H9 (cell line): ENCODE data around the gene CAMTA1. TPM values are rescaled to one million over a fixed set of nuclear protein-coding genes. Genes with fewer than 3 reads are reported as not detected.

ENCODE experiments used
- DNase-seq: peaks from one replicate; pipeline ENCODE4 v3.0.0-alpha.2; 2017
- H2AFZ ChIP-seq: one replicate; pipeline ENCODE4 v1.6.1; 2013; ENCODE audit warnings: mild to moderate bottlenecking, low read length, control low read depth, moderate library complexity
- H2AK5ac ChIP-seq: 2 replicates; pipeline ENCODE4 v1.6.1; 2013; ENCODE audit warnings: low read length, control low read depth, mixed read lengths; ENCODE audit not compliant: insufficient read length
- H2BK120ac ChIP-seq: one replicate; pipeline ENCODE4 v1.6.1; 2013; ENCODE audit warnings: low read depth, mild to moderate bottlenecking, low read length, control low read depth, inconsistent platforms; ENCODE audit not compliant: poor library complexity, severe bottlenecking
- H2BK12ac ChIP-seq: 2 replicates; pipeline ENCODE4 v1.6.1; 2013; ENCODE audit warnings: low read length, control low read depth, mixed read lengths, low read depth; ENCODE audit not compliant: insufficient read length
- H2BK15ac ChIP-seq: 2 replicates; pipeline ENCODE4 v1.6.1; 2013; ENCODE audit warnings: low read depth, low read length, control low read depth
- H2BK20ac ChIP-seq: one replicate; pipeline ENCODE4 v1.6.1; 2013; ENCODE audit warnings: low read depth, mild to moderate bottlenecking, low read length, control low read depth, inconsistent platforms; ENCODE audit not compliant: poor library complexity, severe bottlenecking
- H2BK5ac ChIP-seq: 2 replicates; pipeline ENCODE4 v1.6.1; 2013; ENCODE audit warnings: low read length, control low read depth, mixed read lengths; ENCODE audit not compliant: insufficient read length
- H3K14ac ChIP-seq: 2 replicates; pipeline ENCODE4 v1.6.1; 2013; ENCODE audit warnings: low read length, control low read depth; ENCODE audit not compliant: insufficient read depth
- H3K18ac ChIP-seq: 2 replicates; pipeline ENCODE4 v1.6.1; 2013; ENCODE audit warnings: low read depth, mild to moderate bottlenecking, mixed read lengths, low read length, control low read depth; ENCODE audit not compliant: insufficient read length
- H3K23ac ChIP-seq: 2 replicates; pipeline ENCODE4 v1.6.1; 2013; ENCODE audit warnings: low read length, control low read depth, mixed read lengths, low read depth; ENCODE audit not compliant: insufficient read length
- H3K23me2 ChIP-seq: 2 replicates; pipeline ENCODE4 v1.6.1; 2013; ENCODE audit warnings: low read depth, mild to moderate bottlenecking, mixed read lengths, low read length, control low read depth; ENCODE audit not compliant: insufficient read length, poor library complexity, severe bottlenecking
- H3K27ac ChIP-seq: 2 replicates; pipeline ENCODE4 v1.5.1; 2013; ENCODE audit warnings: low read length, control low read depth, mixed read lengths, low read depth; ENCODE audit not compliant: insufficient read length
- H3K27me3 ChIP-seq: 2 replicates; pipeline ENCODE4 v1.6.1; 2013; ENCODE audit warnings: low read length, control low read depth, inconsistent platforms; ENCODE audit not compliant: insufficient read depth
- H3K4ac ChIP-seq: 2 replicates; pipeline ENCODE4 v1.6.1; 2013; ENCODE audit warnings: low read depth, mild to moderate bottlenecking, control low read depth, inconsistent platforms, low read length, moderate library complexity
- H3K4me1 ChIP-seq: 2 replicates; pipeline ENCODE4 v1.6.1; 2013; ENCODE audit warnings: low read length, control low read depth, inconsistent platforms; ENCODE audit not compliant: insufficient read depth
- H3K4me2 ChIP-seq: 2 replicates; pipeline ENCODE4 v1.6.1; 2013; ENCODE audit warnings: low read length, control low read depth, mixed read lengths; ENCODE audit not compliant: insufficient read length, insufficient read depth
- H3K56ac ChIP-seq: 2 replicates; pipeline ENCODE4 v1.6.1; 2013; ENCODE audit warnings: low read depth, mild to moderate bottlenecking, mixed read lengths, low read length, control low read depth; ENCODE audit not compliant: insufficient read length
- H3K79me1 ChIP-seq: 2 replicates; pipeline ENCODE4 v1.6.1; 2013; ENCODE audit warnings: low read depth, mild to moderate bottlenecking, moderate library complexity, low read length, control low read depth, inconsistent platforms; ENCODE audit not compliant: insufficient read depth, poor library complexity, severe bottlenecking
- H3K79me2 ChIP-seq: 2 replicates; pipeline ENCODE4 v1.6.1; 2013; ENCODE audit warnings: low read length, control low read depth, inconsistent platforms; ENCODE audit not compliant: insufficient read depth
- H3K9ac ChIP-seq: 2 replicates; pipeline ENCODE4 v1.6.1; 2013; ENCODE audit warnings: low read length, control low read depth, mixed read lengths; ENCODE audit not compliant: insufficient read length; ENCODE audit errors: extremely low read depth
- H3K9me3 ChIP-seq: one replicate; pipeline ENCODE4 v1.6.1; 2013; ENCODE audit warnings: low read depth, low read length, inconsistent platforms; ENCODE audit not compliant: control insufficient read depth
- H3T11ph ChIP-seq: one replicate; pipeline ENCODE4 v1.6.1; 2013; ENCODE audit warnings: mild to moderate bottlenecking, low read length, control low read depth, inconsistent platforms
- H4K20me1 ChIP-seq: one replicate; pipeline ENCODE4 v1.6.1; 2013; ENCODE audit not compliant: control insufficient read depth, insufficient read length, insufficient read depth
- H4K5ac ChIP-seq: 2 replicates; pipeline ENCODE4 v1.6.1; 2013; ENCODE audit warnings: low read depth, mild to moderate bottlenecking, mixed read lengths, low read length, control low read depth; ENCODE audit not compliant: insufficient read length
- H4K8ac ChIP-seq: replicated peaks from 2 replicates; pipeline ENCODE4 v1.6.1; 2013; ENCODE audit warnings: low read length, control low read depth, mixed read lengths, low read depth; ENCODE audit not compliant: insufficient read length
- H4K91ac ChIP-seq: 2 replicates; pipeline ENCODE4 v1.6.1; 2013; ENCODE audit warnings: low read depth, mild to moderate bottlenecking, moderate library complexity, mixed read lengths, low read length, control low read depth; ENCODE audit not compliant: insufficient read length
- H3K27ac Mint-ChIP-seq, 3 experiments: 2 replicates in 2 of 3; 3 replicates in 1 of 3; pipeline ENCODE4 v1.8.0; 2020 to 2021; ENCODE audit warnings: mixed read lengths in 3 of 3, mild to moderate bottlenecking in 1 of 3, moderate library complexity in 1 of 3
- H3K27me3 Mint-ChIP-seq: 2 replicates; pipeline ENCODE4 v1.8.0; 2021; ENCODE audit warnings: low read depth, mild to moderate bottlenecking, moderate library complexity, mixed read lengths
- H3K36me3 Mint-ChIP-seq, 3 experiments: 2 replicates in 2 of 3; 3 replicates in 1 of 3; pipeline ENCODE4 v1.8.0; 2020 to 2021; ENCODE audit warnings: low read depth in 3 of 3, mixed read lengths in 3 of 3; ENCODE audit not compliant: insufficient read depth in 1 of 3
- H3K4me1 Mint-ChIP-seq, 2 experiments: 2 replicates each; pipeline ENCODE4 v1.8.0; 2020; ENCODE audit warnings: mixed read lengths in 2 of 2
- H3K4me3 Mint-ChIP-seq, 2 experiments: 2 replicates in 1 of 2; 3 replicates in 1 of 2; pipeline ENCODE4 v1.8.0; 2020 to 2021; ENCODE audit warnings: mild to moderate bottlenecking in 2 of 2, mixed read lengths in 2 of 2, moderate library complexity in 1 of 2
- H3K9me3 Mint-ChIP-seq, 2 experiments: 2 replicates in 1 of 2; 3 replicates in 1 of 2; pipeline ENCODE4 v1.8.0; 2020; ENCODE audit warnings: mild to moderate bottlenecking in 2 of 2, mixed read lengths in 2 of 2, moderate library complexity in 1 of 2
- WGBS: extraction: QIAGEN DNeasy Blood & Tissue Kit; methylation state at CpG from one replicate; pipeline ENCODE4 v1.1.7; 2013; ENCODE audit warnings: missing lambda C conversion rate, low lambda C conversion rate, mixed read lengths; ENCODE audit not compliant: insufficient read length; ENCODE audit errors: extremely low coverage; 5-methylcytosine and 5-hydroxymethylcytosine counted together
- total RNA-seq: library from RNA; stranded (reverse); gene quantifications from 2 replicates; pipeline ENCODE4 v1.2.1, GENCODE V29; 2021
- TF ChIP-seq, protein P1 (sequence below): fragments of 200-600 bp; sonication (generic); conservative IDR thresholded peaks from 3 replicates; pipeline ENCODE4 v1.8.0; 2021; ENCODE audit warnings: antibody characterized with exemption, mild to moderate bottlenecking

Gene CAMTA1
- total RNA-seq, 1 experiment from 2014 or later: 115 TPM

DNA sequence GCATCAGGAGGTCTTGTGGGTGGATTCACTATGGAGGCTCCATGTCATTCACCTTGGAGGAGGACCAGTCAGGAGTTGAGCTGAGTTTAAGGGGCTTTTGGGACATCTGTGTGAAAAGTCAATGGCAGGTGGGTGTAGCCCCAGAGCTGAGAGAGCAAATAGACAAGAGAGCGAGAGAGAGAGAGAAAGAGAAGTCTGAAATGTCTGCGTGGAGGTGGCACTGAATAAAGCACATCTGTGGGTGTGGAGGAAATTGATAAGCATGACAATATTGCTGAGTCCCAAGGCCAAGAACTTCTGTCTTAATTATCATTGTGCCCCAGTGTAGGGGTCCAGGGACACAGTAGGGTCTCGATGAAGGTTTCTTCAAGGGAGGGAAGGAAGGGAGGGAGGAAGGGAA lies 906.3 kb downstream of the CAMTA1 start:
- Mint-ChIP-seq H3K4me1 (peaks cover 7 to 9% of the 10 kb centered on the region in 2 experiments), H3K4me3 (no peak overlapping the region), H3K9me3 (peaks cover 25% of the 10 kb centered on the region in 2 experiments), H3K36me3 (peaks cover 12 to 19% (median 12%) of the 10 kb centered on the region in 3 experiments), H3K27ac (no peak overlapping the region), H3K27me3 (peaks cover 30% of the 10 kb centered on the region)
- Histone ChIP-seq H2BK120ac (no peak overlapping the region), H3K79me1 (no peaks in the 10 kb centered on the region), H2BK5ac (no peak overlapping the region), H3K18ac (no peak overlapping the region), H2BK15ac (no peak overlapping the region), H3K56ac (no peak overlapping the region), H3K9ac (no peak overlapping the region), H4K20me1 (no peaks in the 10 kb centered on the region), H3K23me2 (no peaks in the 10 kb centered on the region), H3K23ac (no peak overlapping the region), H3K79me2 (no peaks in the 10 kb centered on the region), H3K4me1 (no peaks in the 10 kb centered on the region), H2AFZ (no peak overlapping the region), H2BK12ac (no peak overlapping the region), H3K9me3 (peaks cover 11% of the 10 kb centered on the region), H3K27ac (no peak overlapping the region), H3K4me2 (no peak overlapping the region), H4K5ac (no peak overlapping the region), H4K8ac (no peak overlapping the region), H3K27me3 (no peaks in the 10 kb centered on the region), H3K14ac (no peak overlapping the region), H3T11ph (no peak overlapping the region), H3K4ac (no peak overlapping the region), H4K91ac (no peak overlapping the region), H2BK20ac (no peak overlapping the region), H2AK5ac (no peak overlapping the region)
- no CpG with 5 or more reads among the region's 3 CpGs for WGBS
- TF ChIP-seq, protein P1, sequence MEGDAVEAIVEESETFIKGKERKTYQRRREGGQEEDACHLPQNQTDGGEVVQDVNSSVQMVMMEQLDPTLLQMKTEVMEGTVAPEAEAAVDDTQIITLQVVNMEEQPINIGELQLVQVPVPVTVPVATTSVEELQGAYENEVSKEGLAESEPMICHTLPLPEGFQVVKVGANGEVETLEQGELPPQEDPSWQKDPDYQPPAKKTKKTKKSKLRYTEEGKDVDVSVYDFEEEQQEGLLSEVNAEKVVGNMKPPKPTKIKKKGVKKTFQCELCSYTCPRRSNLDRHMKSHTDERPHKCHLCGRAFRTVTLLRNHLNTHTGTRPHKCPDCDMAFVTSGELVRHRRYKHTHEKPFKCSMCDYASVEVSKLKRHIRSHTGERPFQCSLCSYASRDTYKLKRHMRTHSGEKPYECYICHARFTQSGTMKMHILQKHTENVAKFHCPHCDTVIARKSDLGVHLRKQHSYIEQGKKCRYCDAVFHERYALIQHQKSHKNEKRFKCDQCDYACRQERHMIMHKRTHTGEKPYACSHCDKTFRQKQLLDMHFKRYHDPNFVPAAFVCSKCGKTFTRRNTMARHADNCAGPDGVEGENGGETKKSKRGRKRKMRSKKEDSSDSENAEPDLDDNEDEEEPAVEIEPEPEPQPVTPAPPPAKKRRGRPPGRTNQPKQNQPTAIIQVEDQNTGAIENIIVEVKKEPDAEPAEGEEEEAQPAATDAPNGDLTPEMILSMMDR: no peak
- DNase-seq: no peak
